ENCODE results near the gene STX10. TPM values are rescaled to one million over a fixed set of nuclear protein-coding genes. Genes with fewer than 3 reads are reported as not detected.

STX10 gene
- total and polyA plus RNA-seq, 9 of the 15 experiments (the other 6 are each of a cell fraction or from before 2014, with no cell fraction given): 0.51 to 66.3 (median 31.0) TPM

DNA sequence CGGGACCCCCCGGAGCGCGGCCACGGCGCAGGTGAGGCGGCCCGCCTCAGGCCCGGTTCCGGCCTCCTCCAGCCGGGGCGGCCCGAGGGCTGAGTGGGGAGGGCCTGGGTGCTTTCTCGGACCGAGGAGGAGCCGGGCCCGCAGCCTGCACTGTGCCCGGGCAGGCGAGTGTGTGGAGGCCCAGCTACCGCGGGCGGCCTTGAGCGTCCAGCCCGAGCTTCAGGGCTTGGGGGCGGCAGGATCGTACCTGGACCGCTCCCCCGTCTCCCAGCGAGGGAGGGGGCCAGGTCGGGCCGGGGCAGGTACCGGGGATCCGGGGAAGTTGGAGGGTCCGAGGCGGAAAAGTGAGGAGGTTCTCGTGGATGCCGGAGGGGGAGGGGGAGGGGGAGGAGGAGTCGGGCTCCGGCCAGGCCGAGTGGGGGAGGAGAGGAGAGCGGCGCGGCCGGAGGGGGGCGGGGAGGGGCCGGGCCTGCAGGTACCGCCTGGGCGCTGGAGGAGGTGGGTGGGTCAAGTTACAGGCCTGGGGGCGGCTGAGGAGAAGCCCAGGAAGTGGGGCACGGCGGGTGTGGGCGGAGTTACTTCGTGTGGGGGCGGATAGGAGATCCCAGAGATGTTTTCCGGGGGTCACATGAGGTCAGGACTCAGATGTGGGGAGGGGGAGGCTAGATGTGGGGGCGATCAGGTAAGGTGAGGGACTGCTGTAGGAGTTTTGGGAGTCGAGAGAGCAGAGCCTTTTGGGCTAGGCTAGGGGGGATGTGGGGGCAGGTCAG lies 31.6 kb downstream of the STX10 start:
- Histone ChIP-seq H3K27ac (ENCODE audit: extremely low read depth, low read depth, low read length) (peak overlapping the region; percentile 95), H2AFZ (ENCODE audit: low read depth, low read length) (peak overlapping the region; percentile 41), H3K4me3 (peak overlapping the region; percentile 99), H3K27me3 (ENCODE audit: control insufficient read depth in 2 of 2, insufficient read depth in 2 of 2, low read length in 2 of 2) (no peaks in the 10 kb centered on the region), H3K9ac (ENCODE audit: insufficient read depth in 1 of 2, low read depth in 2 of 2, low read length in 2 of 2) (peak overlapping the region; percentile 91 to 97), H3K4me1 (replicated peaks in 1 of 2; ENCODE audit: control insufficient read depth in 2 of 2, insufficient read depth in 2 of 2, low read length in 2 of 2) (peaks cover 21 to 56% of the 10 kb centered on the region in 2 experiments; a peak in 4 of 5 replicates), H3K36me3 (ENCODE audit: control insufficient read depth, insufficient read depth, low read length) (peaks cover 64% of the 10 kb centered on the region), H4K20me1 (replicated peaks; ENCODE audit: control insufficient read depth, insufficient read depth, low read length) (peaks cover 44% of the 10 kb centered on the region), H3K79me2 (ENCODE audit: control insufficient read depth, insufficient read depth, low read length) (peaks cover 88% of the 10 kb centered on the region), H3K9me3 (replicated peaks; ENCODE audit: control insufficient read depth, insufficient read depth, low read depth, low read length) (no peaks in the 10 kb centered on the region), H3K4me2 (ENCODE audit: insufficient read depth, low read length) (peak overlapping the region; percentile 88), H3K9me1 (ENCODE audit: control insufficient read depth, insufficient read depth, low read length) (peaks cover 12% of the 10 kb centered on the region)
- intact Hi-C loops (cut with micrococcal nuclease): loop anchor here (2.0 kb wide), 1 partner anchor 32 kb away; the partner anchor contains the start of genes IER2 and STX10
- DNase-seq (ENCODE audit: extremely low read depth in 1 of 4, low spot score in 3 of 4) (peak; percentile 91 to 96 (median 94)), FAIRE-seq (peak; percentile 51), ATAC-seq (peak; percentile 79)
- in situ Hi-C loops (cut with MboI): no loop called here
- BruUV-seq (replicated peaks): no TSS peak
- ChIA-PET CTCF (ENCODE audit: low intra/inter-chr PET ratio) (no interaction called here), POLR2A (interaction anchor here (0.6 to 4.9 kb wide), 16 partner anchors 10 to 163 kb away, joined by 3 to 31 read pairs (median 5); partner anchors contain the start of genes IER2 and STX10)
- WGBS (ENCODE audit: insufficient coverage, low coverage, missing lambda C conversion rate): under 1% methylated on average over 26 of the region's 57 CpGs
- TF ChIP-seq PHF20 (IDR thresholded peaks at IDR 0.05; ENCODE audit: partially characterized antibody) (peak; percentile 27), ZNF239 (CRISPR knock-in tag; IDR thresholded peaks at IDR 0.05) (no peak), KDM1A (IDR thresholded peaks at IDR 0.05) (peak in 1 of 2 experiments; percentile 92; a peak in 2 of 4 replicates), KLF6 (CRISPR knock-in tag; IDR thresholded peaks at IDR 0.05; ENCODE audit: borderline replicate concordance) (no peak), HDGF (IDR thresholded peaks at IDR 0.05) (no peak), ZBTB7A (IDR thresholded peaks at IDR 0.05; ENCODE audit: borderline replicate concordance, control insufficient read depth, low read depth, low read length) (peak; percentile 84; the same call in 1 of the 2 replicates), ZZZ3 (IDR thresholded peaks at IDR 0.05) (no peak), JUND (IDR thresholded peaks at IDR 0.05; ENCODE audit: borderline replicate concordance, low read depth, low read length) (0 out of 2 replicates have a peak, but pooled peaks have one; percentile 10), JUND (tag; IDR thresholded peaks at IDR 0.05; ENCODE audit: borderline replicate concordance, low read depth, low read length) (no peak), CBFB (CRISPR knock-in tag; IDR thresholded peaks at IDR 0.05) (no peak)
- TF ChIP-seq, protein P1, sequence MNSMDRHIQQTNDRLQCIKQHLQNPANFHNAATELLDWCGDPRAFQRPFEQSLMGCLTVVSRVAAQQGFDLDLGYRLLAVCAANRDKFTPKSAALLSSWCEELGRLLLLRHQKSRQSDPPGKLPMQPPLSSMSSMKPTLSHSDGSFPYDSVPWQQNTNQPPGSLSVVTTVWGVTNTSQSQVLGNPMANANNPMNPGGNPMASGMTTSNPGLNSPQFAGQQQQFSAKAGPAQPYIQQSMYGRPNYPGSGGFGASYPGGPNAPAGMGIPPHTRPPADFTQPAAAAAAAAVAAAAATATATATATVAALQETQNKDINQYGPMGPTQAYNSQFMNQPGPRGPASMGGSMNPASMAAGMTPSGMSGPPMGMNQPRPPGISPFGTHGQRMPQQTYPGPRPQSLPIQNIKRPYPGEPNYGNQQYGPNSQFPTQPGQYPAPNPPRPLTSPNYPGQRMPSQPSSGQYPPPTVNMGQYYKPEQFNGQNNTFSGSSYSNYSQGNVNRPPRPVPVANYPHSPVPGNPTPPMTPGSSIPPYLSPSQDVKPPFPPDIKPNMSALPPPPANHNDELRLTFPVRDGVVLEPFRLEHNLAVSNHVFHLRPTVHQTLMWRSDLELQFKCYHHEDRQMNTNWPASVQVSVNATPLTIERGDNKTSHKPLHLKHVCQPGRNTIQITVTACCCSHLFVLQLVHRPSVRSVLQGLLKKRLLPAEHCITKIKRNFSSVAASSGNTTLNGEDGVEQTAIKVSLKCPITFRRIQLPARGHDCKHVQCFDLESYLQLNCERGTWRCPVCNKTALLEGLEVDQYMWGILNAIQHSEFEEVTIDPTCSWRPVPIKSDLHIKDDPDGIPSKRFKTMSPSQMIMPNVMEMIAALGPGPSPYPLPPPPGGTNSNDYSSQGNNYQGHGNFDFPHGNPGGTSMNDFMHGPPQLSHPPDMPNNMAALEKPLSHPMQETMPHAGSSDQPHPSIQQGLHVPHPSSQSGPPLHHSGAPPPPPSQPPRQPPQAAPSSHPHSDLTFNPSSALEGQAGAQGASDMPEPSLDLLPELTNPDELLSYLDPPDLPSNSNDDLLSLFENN (IDR thresholded peaks at IDR 0.05; ENCODE audit: low read depth in 2 of 2, low read length in 2 of 2): peak in 1 of 2 experiments; percentile 35; a peak in 1 of 4 replicates
- TF ChIP-seq, protein P2, sequence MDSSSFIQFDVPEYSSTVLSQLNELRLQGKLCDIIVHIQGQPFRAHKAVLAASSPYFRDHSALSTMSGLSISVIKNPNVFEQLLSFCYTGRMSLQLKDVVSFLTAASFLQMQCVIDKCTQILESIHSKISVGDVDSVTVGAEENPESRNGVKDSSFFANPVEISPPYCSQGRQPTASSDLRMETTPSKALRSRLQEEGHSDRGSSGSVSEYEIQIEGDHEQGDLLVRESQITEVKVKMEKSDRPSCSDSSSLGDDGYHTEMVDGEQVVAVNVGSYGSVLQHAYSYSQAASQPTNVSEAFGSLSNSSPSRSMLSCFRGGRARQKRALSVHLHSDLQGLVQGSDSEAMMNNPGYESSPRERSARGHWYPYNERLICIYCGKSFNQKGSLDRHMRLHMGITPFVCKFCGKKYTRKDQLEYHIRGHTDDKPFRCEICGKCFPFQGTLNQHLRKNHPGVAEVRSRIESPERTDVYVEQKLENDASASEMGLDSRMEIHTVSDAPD (CRISPR knock-in tag; IDR thresholded peaks at IDR 0.05): no peak
- TF ChIP-seq, protein P3, sequence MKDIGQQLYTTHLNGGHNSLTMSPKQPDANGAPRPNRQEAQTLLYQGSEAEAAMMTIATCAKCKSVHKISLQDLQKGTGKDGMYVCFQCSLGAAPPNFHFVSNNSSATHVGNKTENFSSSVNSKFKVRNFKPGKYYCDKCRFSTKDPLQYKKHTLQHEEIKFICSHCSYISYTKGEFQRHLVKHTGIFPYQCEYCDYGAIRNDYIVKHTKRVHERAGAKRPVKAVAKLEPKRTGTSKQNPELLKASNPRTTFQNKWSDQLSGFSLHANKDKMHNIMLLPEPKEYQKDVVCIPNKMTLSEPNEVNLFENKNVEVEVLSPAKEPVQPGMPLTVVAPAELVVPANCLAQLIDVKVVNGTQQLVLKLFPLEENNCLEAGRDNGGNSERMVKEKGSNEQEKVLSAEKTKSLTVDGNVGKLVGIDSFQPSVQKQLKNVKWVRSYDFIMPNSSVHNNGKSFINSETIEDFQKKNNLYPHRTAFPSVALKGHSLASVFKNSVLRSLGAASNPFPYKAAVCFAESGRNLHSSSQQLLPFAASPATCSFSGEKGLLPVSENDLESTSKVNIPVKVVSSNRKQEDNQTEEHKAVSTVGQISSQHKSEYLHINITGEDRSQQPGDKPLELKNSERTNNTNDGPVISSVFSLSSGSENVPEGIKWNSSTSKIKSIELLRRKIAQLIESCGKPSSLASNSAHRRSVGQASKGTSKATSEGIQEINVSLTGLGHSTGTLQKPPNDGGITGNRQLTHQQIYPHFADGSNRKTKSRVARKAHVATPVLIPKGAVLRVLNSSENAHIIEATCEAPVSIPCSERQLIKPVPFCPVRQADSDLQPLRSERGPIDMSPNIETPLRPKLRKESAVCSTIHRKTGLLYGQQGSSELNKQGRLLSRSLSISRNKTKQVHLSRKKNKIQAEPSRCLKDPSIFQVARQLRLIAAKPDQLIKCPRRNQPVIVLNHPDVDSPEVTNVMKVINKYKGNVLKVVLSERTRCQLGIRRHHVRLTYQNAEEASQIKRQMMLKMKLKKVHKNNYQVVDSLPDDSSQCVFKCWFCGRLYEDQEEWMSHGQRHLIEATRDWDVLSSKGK (CRISPR knock-in tag; IDR thresholded peaks at IDR 0.05): no peak

Data from K562 (cell line).